Measurements from ENCODE around the gene RUNX2.

Gene RUNX2

DNA sequence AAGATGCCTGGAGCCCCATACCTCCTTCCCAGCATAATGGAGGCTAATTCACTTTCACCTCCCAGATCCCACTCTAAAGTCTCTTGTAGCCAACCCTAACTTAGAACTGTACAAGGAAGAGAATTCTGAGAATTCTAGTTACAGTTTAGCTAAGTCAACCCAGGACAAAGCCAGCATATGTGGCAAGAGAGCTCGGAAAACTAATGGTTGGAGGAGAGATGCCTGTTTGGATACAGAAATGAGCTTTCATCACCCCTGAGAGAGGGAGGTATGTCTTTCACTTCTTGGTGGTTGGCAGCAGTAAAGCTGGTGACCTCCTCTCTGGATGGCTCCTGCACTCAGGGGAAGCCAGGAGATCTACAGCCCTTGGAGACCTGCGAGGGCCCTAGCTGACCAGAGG lies 302.2 kb downstream of the RUNX2 start:
- Histone ChIP-seq H3K9ac (no peak overlapping the region), H3K4me2 (no peak overlapping the region), H3K36me3 (no peaks in the 10 kb centered on the region), H3K4me1 (no peaks in the 10 kb centered on the region), H3K27me3 (no peaks in the 10 kb centered on the region), H4K20me1 (no peaks in the 10 kb centered on the region), H3K9me3 (no peaks in the 10 kb centered on the region), H3K4me3 (no peak overlapping the region), H3K27ac (no peak overlapping the region)
- no peak for TF ChIP-seq Cebpa-rat (IDR thresholded peaks at IDR 0.05)

DNA sequence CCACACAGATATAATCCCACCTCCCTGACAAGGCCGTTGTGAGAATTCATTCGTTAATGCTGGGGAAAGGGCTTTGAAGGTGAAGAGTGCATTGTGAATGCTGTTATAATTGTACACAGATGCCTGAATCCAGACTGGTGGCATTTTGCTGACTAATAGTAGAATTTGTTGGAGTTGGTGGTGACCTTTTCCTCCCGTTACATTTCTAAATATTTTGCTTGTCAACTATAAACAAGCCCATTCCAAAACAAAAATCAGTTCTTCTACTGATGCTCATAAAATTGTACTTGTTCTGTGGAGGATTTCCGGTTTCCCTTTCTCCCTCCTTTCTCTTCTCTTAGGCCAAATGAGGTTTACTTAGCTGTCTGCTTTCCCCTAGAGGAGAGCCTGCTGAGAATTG lies 302.7 kb downstream of the RUNX2 start:
- Histone ChIP-seq H3K9me3 (no peaks in the 10 kb centered on the region), H3K36me3 (no peaks in the 10 kb centered on the region), H3K9ac (no peak overlapping the region), H3K27ac (no peak overlapping the region), H3K4me2 (no peak overlapping the region), H4K20me1 (no peaks in the 10 kb centered on the region), H3K4me1 (no peaks in the 10 kb centered on the region), H3K27me3 (no peaks in the 10 kb centered on the region), H3K4me3 (no peak overlapping the region)
- no peak for TF ChIP-seq Cebpa-rat (IDR thresholded peaks at IDR 0.05)

DNA sequence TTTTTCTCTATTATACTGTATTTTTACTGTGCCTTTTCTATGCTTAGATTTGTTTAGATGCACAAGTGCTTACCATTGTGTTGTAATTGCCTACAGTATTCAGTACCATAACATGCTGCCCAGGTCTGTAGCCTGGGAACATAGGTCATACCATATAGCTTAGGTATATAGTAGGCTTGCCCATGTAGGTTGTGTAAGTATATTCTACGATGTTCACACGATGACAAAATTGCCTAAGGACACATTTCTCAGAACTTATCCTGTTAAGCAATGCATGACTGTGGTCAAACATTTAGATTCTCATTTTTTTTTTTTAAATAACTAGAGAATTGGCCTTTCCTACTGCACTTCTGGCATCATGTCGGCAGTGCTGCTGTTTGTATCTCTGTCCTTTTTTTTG lies 303.3 kb downstream of the RUNX2 start:
- no peak overlapping the region for H3K9ac ChIP-seq
- no peaks in the 10 kb centered on the region for H3K36me3 ChIP-seq
- no peaks in the 10 kb centered on the region for H3K27me3 ChIP-seq
- no peak overlapping the region for H3K4me3 ChIP-seq
- no peaks in the 10 kb centered on the region for H3K4me1 ChIP-seq
- no peaks in the 10 kb centered on the region for H4K20me1 ChIP-seq
- H3K9me3 ChIP-seq: no peaks in the 10 kb centered on the region
- no peak for TF ChIP-seq Cebpa-rat (IDR thresholded peaks at IDR 0.05)
- H3K27ac ChIP-seq: no peak overlapping the region
- H3K4me2 ChIP-seq: no peak overlapping the region

DNA sequence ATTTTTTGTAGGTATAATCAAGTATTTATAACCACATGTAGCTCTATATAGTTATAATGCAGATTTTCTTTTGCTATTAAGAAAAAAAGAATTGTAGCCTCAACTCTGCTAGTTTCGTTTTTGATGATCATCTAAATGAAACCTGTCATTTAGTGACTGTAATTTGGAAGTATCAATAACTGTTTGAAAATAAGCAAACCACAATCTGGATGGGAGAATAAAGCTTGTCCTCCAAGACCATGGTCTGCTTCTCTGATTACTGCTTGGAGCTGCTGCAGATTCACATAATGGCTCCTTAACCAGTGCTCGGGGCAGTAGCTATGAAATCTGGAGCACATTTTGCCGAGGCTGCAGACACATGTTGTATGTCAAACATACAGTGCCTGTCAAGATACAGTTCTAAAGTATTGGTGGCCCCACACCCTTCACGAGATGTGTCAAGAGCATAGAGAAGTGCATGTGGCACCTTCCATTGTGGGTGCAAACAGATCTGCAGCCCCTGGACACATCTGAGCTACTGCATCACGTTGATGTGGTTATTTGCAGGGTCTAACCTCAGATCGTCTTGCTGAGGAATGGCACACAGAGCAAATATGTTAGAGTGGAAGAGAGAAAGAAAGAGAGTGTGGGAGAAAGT lies 305.3 kb downstream of the RUNX2 start:
- H3K27ac ChIP-seq: no peak overlapping the region
- H3K4me2 ChIP-seq: no peak overlapping the region
- H3K4me1 ChIP-seq: no peaks in the 10 kb centered on the region
- H3K9ac ChIP-seq: no peak overlapping the region
- H3K9me3 ChIP-seq: no peaks in the 10 kb centered on the region
- no peaks in the 10 kb centered on the region for H3K36me3 ChIP-seq
- TF ChIP-seq Cebpa-rat (IDR thresholded peaks at IDR 0.05): no peak
- no peak overlapping the region for H3K4me3 ChIP-seq
- no peaks in the 10 kb centered on the region for H3K27me3 ChIP-seq
- H4K20me1 ChIP-seq: no peaks in the 10 kb centered on the region

GRCh38 chr6:45634231-45634630 lies 306.1 kb downstream of the RUNX2 start:
- TF ChIP-seq Cebpa-rat (IDR thresholded peaks at IDR 0.05): no peak
- H3K9me3 ChIP-seq: no peaks in the 10 kb centered on the region

DNA sequence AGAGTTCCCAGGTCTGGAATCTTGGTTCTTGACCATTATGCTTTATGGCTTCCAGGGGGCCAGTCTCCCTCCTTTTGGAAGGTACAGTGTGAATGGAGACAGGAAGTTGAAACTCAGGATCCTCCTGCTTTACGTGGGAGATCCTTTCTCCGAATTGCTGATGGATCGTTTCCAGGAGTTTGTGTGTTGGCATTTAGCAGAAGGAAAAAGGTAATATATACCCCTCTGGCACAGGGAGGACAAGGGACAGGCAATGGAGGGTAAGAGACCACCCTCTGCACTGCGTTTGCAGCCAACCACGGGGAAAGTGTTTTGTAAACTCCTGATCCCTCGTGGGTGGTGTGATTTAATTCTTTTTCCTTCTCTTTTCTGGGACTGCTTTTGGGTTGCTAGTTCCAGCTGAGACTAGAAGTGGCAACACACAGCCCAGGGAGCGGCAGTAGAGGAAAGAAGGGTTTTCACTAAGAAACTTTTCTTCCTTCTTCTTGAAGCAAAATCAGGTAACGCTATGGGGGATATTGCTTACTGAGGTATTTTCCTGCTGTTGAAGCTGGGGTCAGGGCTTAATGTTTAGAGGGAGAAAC lies 307.2 kb downstream of the RUNX2 start:
- H3K27me3 ChIP-seq: no peaks in the 10 kb centered on the region
- no peak overlapping the region for H3K4me3 ChIP-seq
- H3K4me1 ChIP-seq: no peaks in the 10 kb centered on the region
- H3K9me3 ChIP-seq: no peaks in the 10 kb centered on the region
- H3K9ac ChIP-seq: no peak overlapping the region
- H3K27ac ChIP-seq: no peak overlapping the region
- no peak for TF ChIP-seq Cebpa-rat (IDR thresholded peaks at IDR 0.05)
- H3K4me2 ChIP-seq: no peak overlapping the region
- H4K20me1 ChIP-seq: no peaks in the 10 kb centered on the region
- H3K36me3 ChIP-seq: no peaks in the 10 kb centered on the region

More at GRCh38 chr6:45634231-45634630, 306.1 kb downstream of the RUNX2 start:
- Histone ChIP-seq H3K4me2 (no peak overlapping the region), H3K36me3 (no peaks in the 10 kb centered on the region), H4K20me1 (no peaks in the 10 kb centered on the region), H3K4me1 (no peaks in the 10 kb centered on the region), H3K27me3 (no peaks in the 10 kb centered on the region), H3K27ac (no peak overlapping the region), H3K9ac (no peak overlapping the region), H3K4me3 (no peak overlapping the region)

GRCh38 chr6:45637056-45637455 lies 308.9 kb downstream of the RUNX2 start:
- no peak overlapping the region for H3K9ac ChIP-seq
- TF ChIP-seq Cebpa-rat (IDR thresholded peaks at IDR 0.05): no peak
- H3K9me3 ChIP-seq: no peaks in the 10 kb centered on the region

GRCh38 chr6:45637611-45638257 lies 309.6 kb downstream of the RUNX2 start:
- Histone ChIP-seq H3K36me3 (no peaks in the 10 kb centered on the region), H3K4me2 (no peak overlapping the region), H3K9me3 (no peaks in the 10 kb centered on the region), H3K27ac (no peak overlapping the region), H3K9ac (no peak overlapping the region), H3K27me3 (no peaks in the 10 kb centered on the region), H3K4me1 (no peaks in the 10 kb centered on the region), H4K20me1 (no peaks in the 10 kb centered on the region), H3K4me3 (no peak overlapping the region)
- no peak for TF ChIP-seq Cebpa-rat (IDR thresholded peaks at IDR 0.05)

More at GRCh38 chr6:45637056-45637455, 308.9 kb downstream of the RUNX2 start:
- Histone ChIP-seq H4K20me1 (no peaks in the 10 kb centered on the region), H3K4me1 (no peaks in the 10 kb centered on the region), H3K4me3 (no peak overlapping the region), H3K27me3 (no peaks in the 10 kb centered on the region), H3K27ac (no peak overlapping the region), H3K4me2 (no peak overlapping the region), H3K36me3 (no peaks in the 10 kb centered on the region)

DNA sequence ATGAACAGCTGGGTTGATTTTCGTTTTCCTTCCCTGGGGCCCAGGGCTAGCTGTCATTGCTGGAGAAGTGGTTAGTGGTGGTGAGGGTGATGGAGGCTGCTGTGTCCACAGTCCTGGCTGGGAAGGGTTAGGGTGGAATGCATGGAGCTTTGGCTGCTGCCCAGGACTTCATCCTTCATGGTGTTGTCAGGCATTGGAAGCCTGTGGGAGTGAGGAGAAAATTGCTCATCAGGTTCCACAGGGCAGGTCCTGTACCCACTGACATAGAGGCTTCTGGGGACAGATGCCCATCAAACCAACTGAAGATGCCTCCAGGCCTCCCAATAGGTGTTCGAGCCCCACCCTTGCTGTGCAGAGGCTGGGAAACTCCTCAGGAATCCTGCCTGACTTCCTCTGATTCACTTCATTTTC lies 312.0 kb downstream of the RUNX2 start:
- H3K36me3 ChIP-seq: no peaks in the 10 kb centered on the region
- H3K9me3 ChIP-seq: no peaks in the 10 kb centered on the region
- no peak overlapping the region for H3K27ac ChIP-seq
- H3K27me3 ChIP-seq: no peaks in the 10 kb centered on the region
- H3K4me3 ChIP-seq: no peak overlapping the region
- TF ChIP-seq Cebpa-rat (IDR thresholded peaks at IDR 0.05): no peak
- no peak overlapping the region for H3K9ac ChIP-seq
- peaks cover 5% of the 10 kb centered on the region; the same call in 1 of the 2 replicates for H3K4me1 ChIP-seq
- no peak overlapping the region for H3K4me2 ChIP-seq
- no peaks in the 10 kb centered on the region for H4K20me1 ChIP-seq

DNA sequence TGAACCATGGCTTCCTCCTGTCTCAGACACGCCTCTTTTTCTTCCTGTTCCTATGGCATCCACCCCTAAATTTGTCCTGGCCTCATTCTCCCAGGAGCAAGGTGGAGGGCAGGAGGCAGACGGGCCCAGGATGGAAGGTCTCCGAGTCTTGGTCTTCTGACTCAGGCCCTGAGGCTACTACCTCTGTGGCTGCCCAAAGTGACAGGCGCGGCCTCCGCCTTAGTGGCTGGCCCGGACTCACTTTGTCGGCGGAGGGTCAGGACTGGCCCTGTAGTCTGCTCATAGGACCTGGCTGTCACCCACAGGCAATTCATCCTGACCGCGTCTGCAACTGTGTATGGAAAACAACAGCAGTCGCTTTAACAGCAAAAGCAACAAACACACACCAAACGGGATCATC lies 312.7 kb downstream of the RUNX2 start:
- Histone ChIP-seq H3K27ac (no peak overlapping the region), H3K27me3 (no peaks in the 10 kb centered on the region), H3K36me3 (no peaks in the 10 kb centered on the region), H3K4me1 (peaks cover 5% of the 10 kb centered on the region; the same call in 1 of the 2 replicates), H3K4me2 (no peak overlapping the region), H3K9me3 (no peaks in the 10 kb centered on the region), H3K9ac (no peak overlapping the region), H4K20me1 (no peaks in the 10 kb centered on the region), H3K4me3 (no peak overlapping the region)
- TF ChIP-seq Cebpa-rat (IDR thresholded peaks at IDR 0.05): no peak

All from BLaER1 (cell line).